ENCODE data around the gene OR6J1. TPM values are rescaled to one million over a fixed set of nuclear protein-coding genes. Genes with fewer than 3 reads are reported as not detected.

The OR6J1 gene
- total and polyA plus RNA-seq, 11 donors, result 0.06 TPM; not detected in 10

GRCh38 chr14:22583994-22584393 lies 60.2 kb downstream of the OR6J1 start:
- WGBS, 4 donors, result 56 to 75% (median 66%) methylated on average over 1 of the region's 1 CpG
- no peak overlapping the region for H3K27ac ChIP-seq
- TF ChIP-seq POLR2A (IDR thresholded peaks at IDR 0.05) (no peak), CTCF (IDR thresholded peaks at IDR 0.05) (no peak)
- no peaks in the 10 kb centered on the region for H3K9me3 ChIP-seq
- no peaks in the 10 kb centered on the region for H3K27me3 ChIP-seq
- no peak overlapping the region for H3K4me3 ChIP-seq
- DNase-seq (no peak), ATAC-seq (no peak)
- H3K4me1 ChIP-seq, result peaks cover 0 to 66% (median 43%) of the 10 kb centered on the region in 12 donors
- H3K36me3 ChIP-seq, result peaks cover 0 to 31% (median 3%) of the 10 kb centered on the region in 9 donors
- intact Hi-C loops (cut with DNase I), result no loop called here

Other genes with a start within 250 kb of the OR6J1 start
- gene DAD1, start 55.1 kb downstream of the OR6J1 start, total RNA-seq, result 100 to 1,000 TPM; 108 to 236 (median 147) TPM
- 100 to 1,000 TPM; 129 to 402 TPM for gene DAD1, start 55.1 kb downstream of the OR6J1 start, polyA plus RNA-seq
- 10 to 100 TPM; 16.8 to 35.5 (median 25.9) TPM for gene ABHD4, start 46.1 kb downstream of the OR6J1 start, total RNA-seq
- 10 to 100 TPM; 10.4 to 18.0 TPM for gene ABHD4, start 46.1 kb downstream of the OR6J1 start, polyA plus RNA-seq
- 100 to 1,000 TPM in 7 of 9 donors, 10 to 100 TPM in 2; 91.5 to 205 (median 143) TPM for gene OXA1L, start 122.3 kb upstream of the OR6J1 start, total RNA-seq
- 100 to 1,000 TPM; 139 to 162 TPM for gene OXA1L, start 122.3 kb upstream of the OR6J1 start, polyA plus RNA-seq
- gene SLC7A7, start 171.1 kb upstream of the OR6J1 start, total RNA-seq, result 10 to 100 TPM in 2 of 9 donors, 1 to 10 TPM in 7; 1.8 to 28.0 (median 3.8) TPM
- 1 to 10 TPM; 1.3 to 4.0 TPM for gene SLC7A7, start 171.1 kb upstream of the OR6J1 start, polyA plus RNA-seq
- gene MRPL52, start 185.5 kb upstream of the OR6J1 start, total RNA-seq, result 100 to 1,000 TPM in 5 of 9 donors, 10 to 100 TPM in 4; 80.4 to 185 (median 107) TPM
- 100 to 1,000 TPM in 1 of 2 donors, 10 to 100 TPM in 1; 83.4 to 177 TPM for gene MRPL52, start 185.5 kb upstream of the OR6J1 start, polyA plus RNA-seq
- gene MMP14, start 192.2 kb upstream of the OR6J1 start, total RNA-seq, result 10 to 100 TPM; 14.0 to 90.6 (median 24.8) TPM
- 10 to 100 TPM; 18.9 to 25.7 TPM for gene MMP14, start 192.2 kb upstream of the OR6J1 start, polyA plus RNA-seq
- gene LRP10, start 227.4 kb upstream of the OR6J1 start, total RNA-seq, result 100 to 1,000 TPM in 3 of 9 donors, 10 to 100 TPM in 6; 47.9 to 128 (median 64.5) TPM
- gene LRP10, start 227.4 kb upstream of the OR6J1 start, polyA plus RNA-seq, result 10 to 100 TPM; 11.0 to 99.9 TPM
- under 1 TPM in 1 of 9 donors, not detected in 8; 0.21 TPM for gene REM2, start 238.9 kb upstream of the OR6J1 start, total RNA-seq
- gene REM2, start 238.9 kb upstream of the OR6J1 start, polyA plus RNA-seq, result under 1 TPM in 1 of 2 donors, not detected in 1; 0.06 TPM